DMS 273 (cell line): ENCODE measurements around the gene MAP3K14.

Experiments used
- DNase-seq: peaks from one replicate; lab custom pipeline; 2025; ENCODE audit not compliant: unreplicated experiment; lab: John Stamatoyannopoulos, UW

MAP3K14 gene

DNA sequence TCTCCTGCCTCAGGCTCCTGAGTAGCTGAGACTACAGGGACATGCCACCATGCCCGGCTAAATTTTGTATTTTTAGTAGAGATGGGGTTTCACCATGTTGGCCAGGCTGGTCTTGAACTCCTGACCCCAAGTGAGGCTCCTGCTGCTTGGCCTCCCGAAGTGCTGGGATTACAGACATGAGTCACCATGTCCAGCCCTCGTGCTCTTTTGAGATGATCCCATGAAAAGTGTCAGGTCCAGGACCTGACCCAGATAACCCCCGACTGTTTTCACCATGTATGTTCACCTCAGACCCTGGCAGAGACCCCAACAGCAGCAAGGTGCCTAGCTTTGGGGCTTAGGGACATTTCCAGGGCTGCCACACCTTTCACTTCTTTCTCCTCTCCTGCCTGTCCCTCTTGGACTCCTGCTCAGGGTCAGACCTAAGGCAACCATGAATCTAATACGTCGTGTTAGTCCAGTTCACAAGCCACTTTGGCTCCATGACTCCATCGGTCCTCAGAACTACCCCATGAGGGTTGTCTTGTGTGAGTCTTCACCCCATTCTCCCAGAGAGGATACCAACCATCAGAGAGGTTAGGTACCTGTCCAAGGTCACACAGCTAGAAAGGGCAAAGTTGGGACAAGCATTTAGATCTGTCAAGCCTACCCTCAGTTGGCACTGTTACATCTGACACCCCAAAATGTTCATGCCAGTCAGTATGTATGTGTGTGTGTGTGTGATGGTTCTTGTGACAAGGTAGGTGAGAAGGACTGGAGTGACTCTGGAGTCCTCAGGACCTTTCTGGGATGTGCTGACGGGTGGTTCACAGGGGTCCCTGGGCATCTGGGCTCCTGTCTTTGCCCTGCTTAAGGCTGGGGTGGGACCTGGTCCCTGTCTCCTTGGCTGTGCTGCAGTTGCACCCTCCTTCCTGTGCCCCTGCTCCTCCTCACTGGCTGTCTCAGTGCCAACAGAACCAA lies 23.1 kb upstream of the MAP3K14 start:
- no peak for DNase-seq

- no peak for DNase-seq
Observed at GRCh38 chr17:45338996-45339535, 22.2 kb upstream of the MAP3K14 start.

GRCh38 chr17:45338023-45338781 lies 21.4 kb upstream of the MAP3K14 start:
- DNase-seq, result no peak

GRCh38 chr17:45336390-45337182 lies 19.8 kb upstream of the MAP3K14 start:
- no peak for DNase-seq

DNA sequence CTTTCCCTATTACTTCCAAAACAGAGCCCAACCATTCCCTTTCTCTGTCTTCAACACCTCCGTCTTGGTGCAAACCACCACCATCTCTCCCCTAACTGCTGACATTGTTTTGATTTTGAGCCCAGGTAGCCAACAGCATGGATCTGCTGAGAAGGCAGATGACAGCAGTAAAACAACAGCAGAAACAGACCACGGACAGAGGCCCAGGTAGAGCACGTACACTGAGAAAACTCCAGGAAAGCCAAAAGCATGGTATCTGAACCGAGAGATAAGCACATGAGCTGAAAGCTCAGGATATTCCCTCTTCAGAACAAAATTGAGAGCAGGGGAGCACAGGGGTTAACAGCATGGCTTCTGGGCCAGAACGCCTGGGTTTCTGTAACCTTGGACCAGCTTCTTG lies 18.9 kb upstream of the MAP3K14 start:
- no peak for DNase-seq

- no peak for DNase-seq
Observed at GRCh38 chr17:45334701-45335677, 18.2 kb upstream of the MAP3K14 start.

- no peak for DNase-seq
Observed at GRCh38 chr17:45334231-45334630, 17.4 kb upstream of the MAP3K14 start.

DNA sequence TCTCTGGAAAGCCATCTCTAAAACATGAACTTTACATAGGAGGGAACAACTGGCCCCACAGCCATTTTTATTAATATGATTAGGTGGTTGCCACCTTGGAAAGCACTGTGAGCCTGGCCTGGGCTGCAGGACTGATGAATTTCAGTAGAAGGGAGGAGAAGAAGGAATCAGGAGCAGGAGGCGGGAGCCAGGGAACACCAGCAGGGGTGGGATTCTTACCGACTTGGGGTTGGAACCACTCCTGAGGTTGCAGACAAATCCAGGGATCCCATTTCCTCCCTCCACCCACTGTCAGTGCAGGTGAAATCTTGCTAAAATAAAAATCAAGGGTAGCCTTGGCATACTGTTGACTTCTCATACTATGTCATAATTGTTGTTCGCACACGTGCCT lies 16.9 kb upstream of the MAP3K14 start:
- DNase-seq, result no peak

GRCh38 chr17:45332989-45333701 lies 16.3 kb upstream of the MAP3K14 start:
- no peak for DNase-seq

GRCh38 chr17:45332505-45332904 lies 15.7 kb upstream of the MAP3K14 start:
- DNase-seq, result no peak

DNA sequence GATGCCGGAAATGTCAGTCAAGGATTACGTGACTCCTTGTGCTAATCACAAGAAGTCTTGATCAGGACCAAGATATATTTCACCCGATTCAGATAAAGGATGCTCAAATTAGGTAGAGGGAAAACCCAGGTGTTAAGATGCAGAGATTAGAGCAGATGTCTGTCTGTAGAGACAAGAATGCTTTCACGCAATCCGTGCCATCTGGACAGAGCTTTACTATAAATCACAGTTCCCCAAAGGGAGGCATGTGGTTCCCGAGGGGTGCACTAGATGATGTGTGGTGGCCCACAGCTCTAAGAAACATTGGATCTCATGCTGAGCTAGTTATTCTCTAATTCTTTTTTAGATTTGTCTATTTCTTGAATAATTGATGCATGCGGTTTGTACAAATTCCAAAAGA lies 9.8 kb upstream of the MAP3K14 start:
- peak; percentile 58 for DNase-seq

- DNase-seq, result no peak
Observed at GRCh38 chr17:45325810-45326209, 9.0 kb upstream of the MAP3K14 start.

- DNase-seq, result no peak
Observed at GRCh38 chr17:45324336-45324735, 7.5 kb upstream of the MAP3K14 start.

GRCh38 chr17:45322168-45322567 lies 5.3 kb upstream of the MAP3K14 start:
- DNase-seq, result no peak

GRCh38 chr17:45320931-45321461 lies 4.2 kb upstream of the MAP3K14 start:
- DNase-seq, result peak; percentile 30

DNA sequence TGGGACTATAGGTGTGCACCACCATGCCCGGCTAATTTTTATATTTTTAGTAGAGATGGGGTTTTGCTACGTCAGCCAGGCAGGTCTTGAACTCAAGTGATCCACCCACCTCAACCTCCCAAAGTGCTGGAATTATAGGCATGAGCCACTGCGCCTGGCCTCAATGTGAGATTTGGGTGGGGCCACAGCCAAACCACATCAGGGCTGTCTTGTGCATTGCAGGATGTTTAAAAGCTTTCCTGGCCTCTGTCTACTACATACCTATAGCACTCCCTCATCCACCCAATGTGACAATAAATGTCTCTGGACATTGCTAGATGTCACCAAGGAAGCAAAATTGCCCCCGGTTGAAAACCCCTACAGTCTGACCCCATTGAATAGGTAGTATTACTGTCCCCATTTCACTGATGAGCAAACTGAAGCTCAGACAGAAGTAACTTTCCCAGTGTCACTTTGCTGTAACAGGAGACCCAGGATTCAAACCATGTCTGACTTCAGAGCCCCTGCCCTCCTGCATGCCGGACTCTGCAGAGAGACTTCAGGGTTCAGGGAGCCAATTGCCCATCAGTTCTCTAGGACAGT lies 3.6 kb upstream of the MAP3K14 start:
- no peak for DNase-seq

DNA sequence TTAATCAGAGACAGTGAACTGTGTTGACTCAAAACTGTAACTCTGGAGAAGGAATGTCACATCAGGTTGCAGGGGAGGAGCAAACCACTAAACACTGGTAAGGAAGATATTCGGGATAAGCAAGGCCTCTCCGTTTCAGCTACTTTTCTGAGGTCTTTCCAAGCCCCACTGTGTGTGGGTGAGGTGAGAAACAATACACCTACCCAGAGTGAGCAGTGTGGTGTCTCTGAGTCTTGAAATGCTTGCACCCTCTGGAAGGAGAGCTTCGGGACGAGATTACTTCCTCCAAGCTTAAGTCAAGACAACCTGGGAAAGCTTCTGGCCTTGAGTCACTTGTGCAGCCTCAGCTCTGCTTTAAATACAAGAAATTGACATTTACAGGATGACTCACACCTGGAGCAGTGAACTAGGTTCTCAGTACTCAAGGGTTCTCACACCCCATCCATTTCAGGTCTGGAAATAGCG lies 2.5 kb upstream of the MAP3K14 start:
- DNase-seq, result no peak

DNA sequence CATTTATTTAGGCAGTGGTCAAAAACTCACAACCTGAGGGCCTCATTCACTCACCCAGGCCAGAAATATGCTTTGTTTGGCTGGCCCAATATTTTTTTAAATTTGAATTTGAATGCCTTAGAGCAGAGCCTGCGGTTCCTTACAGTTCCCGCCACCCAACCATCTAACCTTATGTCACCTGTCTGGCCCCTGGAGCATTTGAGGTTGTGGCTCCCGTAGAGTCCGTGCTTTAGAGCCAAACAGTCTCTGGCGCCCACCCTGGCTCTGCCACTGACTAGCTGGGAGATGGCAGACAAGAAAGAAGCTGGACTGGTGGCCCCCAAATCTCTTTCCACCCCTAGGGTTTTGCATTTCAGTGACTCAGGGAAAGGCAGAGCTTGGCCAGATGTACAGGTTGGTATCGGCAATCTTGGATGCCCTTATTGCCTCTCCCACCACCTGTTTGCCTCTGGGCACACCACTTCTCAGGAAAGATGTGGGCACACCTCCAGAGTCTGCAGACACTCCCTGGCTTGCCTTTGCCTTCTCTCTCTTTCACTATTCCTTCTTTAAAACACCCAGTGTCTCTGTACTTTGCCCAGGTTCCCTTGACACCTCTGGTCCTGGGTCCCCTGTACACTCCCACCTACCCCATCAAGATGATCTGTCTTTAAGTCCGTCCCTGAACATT lies 1.9 kb upstream of the MAP3K14 start:
- DNase-seq, result peak; percentile 69
